Measurements from ENCODE around the gene IQGAP1.

Gene IQGAP1

GRCh38 chr15:90367576-90367975 is 20.5 kb upstream of the IQGAP1 start:
- DNase-seq (ENCODE audit: low read depth) = peak; percentile 40
- TF ChIP-seq CTCF (IDR thresholded peaks at IDR 0.05; ENCODE audit: low read length, missing control alignments) = no peak
- no peak overlapping the region for H3K4me3 ChIP-seq (replicated peaks; ENCODE audit: low read depth, low read length)

- TF ChIP-seq CTCF (IDR thresholded peaks at IDR 0.05; ENCODE audit: low read length, missing control alignments) = no peak
- no peak overlapping the region for H3K4me3 ChIP-seq (replicated peaks; ENCODE audit: low read depth, low read length)
- DNase-seq (ENCODE audit: low read depth) = no peak
Observed at GRCh38 chr15:90375071-90375470, 13.0 kb upstream of the IQGAP1 start.

- no peak for DNase-seq (ENCODE audit: low read depth)
- no peak for TF ChIP-seq CTCF (IDR thresholded peaks at IDR 0.05; ENCODE audit: low read length, missing control alignments)
- H3K4me3 ChIP-seq (replicated peaks; ENCODE audit: low read depth, low read length) = no peak overlapping the region
Observed at GRCh38 chr15:90376789-90377188, 11.3 kb upstream of the IQGAP1 start.

GRCh38 chr15:90379263-90379662 is 8.8 kb upstream of the IQGAP1 start:
- no peak overlapping the region for H3K4me3 ChIP-seq (replicated peaks; ENCODE audit: low read depth, low read length)
- no peak for DNase-seq (ENCODE audit: low read depth)
- TF ChIP-seq CTCF (IDR thresholded peaks at IDR 0.05; ENCODE audit: low read length, missing control alignments) = no peak

GRCh38 chr15:90381515-90381914 is 6.5 kb upstream of the IQGAP1 start:
- no peak overlapping the region for H3K4me3 ChIP-seq (replicated peaks; ENCODE audit: low read depth, low read length)
- DNase-seq (ENCODE audit: low read depth) = no peak
- no peak for TF ChIP-seq CTCF (IDR thresholded peaks at IDR 0.05; ENCODE audit: low read length, missing control alignments)

GRCh38 chr15:90382320-90382719 is 5.7 kb upstream of the IQGAP1 start:
- TF ChIP-seq CTCF (IDR thresholded peaks at IDR 0.05; ENCODE audit: low read length, missing control alignments) = peak; percentile 33

GRCh38 chr15:90386221-90386620 is 1.8 kb upstream of the IQGAP1 start:
- DNase-seq (ENCODE audit: low read depth) = no peak
- no peak for TF ChIP-seq CTCF (IDR thresholded peaks at IDR 0.05; ENCODE audit: low read length, missing control alignments)
- no peak overlapping the region for H3K4me3 ChIP-seq (replicated peaks; ENCODE audit: low read depth, low read length)

More at GRCh38 chr15:90382320-90382719, 5.7 kb upstream of the IQGAP1 start:
- no peak overlapping the region for H3K4me3 ChIP-seq (replicated peaks; ENCODE audit: low read depth, low read length)
- DNase-seq (ENCODE audit: low read depth) = peak; percentile 59
